OCI-LY3 (cell line): ENCODE data around the gene GAS7.

Experiments
- H2AFZ ChIP-seq: fragments of 200-600, 300-600 bp; shearing (Covaris generic); 2 replicates; pipeline ENCODE4 v1.6.0; 2014; ENCODE audit warnings: antibody characterized with exemption, low read depth, low read length
- H3K27ac ChIP-seq: fragments of 200-600, 300-600 bp; sonication (generic); 2 replicates; pipeline ENCODE4 v1.5.1; 2014; ENCODE audit warnings: mild to moderate bottlenecking, low read length, moderate library complexity, mixed read lengths
- H3K27me3 ChIP-seq: fragments of 200-600, 300-600 bp; sonication (generic); 2 replicates; pipeline ENCODE4 v1.6.1; 2014; ENCODE audit warnings: low read depth, low read length, mixed read lengths
- H3K36me3 ChIP-seq: fragments of 200-600, 300-600 bp; sonication (generic); replicated peaks from 2 replicates; pipeline ENCODE3; 2014; ENCODE audit warnings: low read depth, low read length, mixed read lengths
- H3K4me1 ChIP-seq: fragments of 300-600, 200-600 bp; sonication (generic); 2 replicates; pipeline ENCODE4 v1.6.1; 2014; ENCODE audit warnings: low read length, mixed read lengths
- H3K4me2 ChIP-seq: fragments of 200-600, 300-600 bp; sonication (generic); 2 replicates; pipeline ENCODE4 v1.6.1; 2014; ENCODE audit warnings: low read length, mixed read lengths
- H3K4me3 ChIP-seq: fragments of 300-600, 200-600 bp; sonication (generic); 2 replicates; pipeline ENCODE4 v1.5.1; 2014; ENCODE audit warnings: antibody characterized with exemption, mild to moderate bottlenecking, low read length, moderate library complexity
- H3K79me2 ChIP-seq: fragments of 300-600, 200-600 bp; shearing (Covaris generic); 2 replicates; pipeline ENCODE4 v1.6.1; 2014; ENCODE audit warnings: mild to moderate bottlenecking, low read length, mixed read lengths
- H3K9ac ChIP-seq: fragments of 300-600, 200-600 bp; shearing (Covaris generic); 2 replicates; pipeline ENCODE4 v1.6.0; 2014; ENCODE audit warnings: mild to moderate bottlenecking, low read length, moderate library complexity
- H3K9me3 ChIP-seq: fragments of 200-600, 300-600 bp; shearing (Covaris generic); 2 replicates; pipeline ENCODE4 v1.6.1; 2014; ENCODE audit warnings: low read length, mixed read lengths; ENCODE audit not compliant: insufficient read depth
- H4K20me1 ChIP-seq: fragments of 200-600, 300-600 bp; sonication (generic); 2 replicates; pipeline ENCODE4 v1.6.1; 2016; ENCODE audit warnings: low read length, mixed read lengths; ENCODE audit not compliant: insufficient read depth
- CTCF ChIP-seq: fragments of 200-600, 300-600 bp; sonication (generic); IDR thresholded peaks from 2 replicates; pipeline ENCODE4 v1.5.1; 2014; ENCODE audit warnings: antibody characterized with exemption, low read length, low read depth
- EZH2phosphoT487 ChIP-seq: fragments of 200-600 bp; shearing (Covaris generic); IDR thresholded peaks from 2 replicates; pipeline ENCODE4 v1.6.1; 2018; ENCODE audit warnings: antibody characterized with exemption, mixed run types, low read depth

GAS7 gene

GRCh38 chr17:9900784-9901183, 297.6 kb downstream of the GAS7 start:
- Histone ChIP-seq H3K4me2 (no peak overlapping the region), H2AFZ (no peak overlapping the region), H3K9ac (no peak overlapping the region), H3K79me2 (no peaks in the 10 kb centered on the region), H3K9me3 (no peaks in the 10 kb centered on the region), H3K27ac (no peak overlapping the region), H3K27me3 (no peaks in the 10 kb centered on the region), H3K36me3 (no peaks in the 10 kb centered on the region), H4K20me1 (no peaks in the 10 kb centered on the region), H3K4me1 (no peaks in the 10 kb centered on the region), H3K4me3 (no peak overlapping the region)
- no peak for TF ChIP-seq CTCF
- no peak for TF ChIP-seq EZH2phosphoT487

- H3K36me3 ChIP-seq = no peaks in the 10 kb centered on the region
- H4K20me1 ChIP-seq = no peaks in the 10 kb centered on the region
- TF ChIP-seq CTCF = no peak
- no peak for TF ChIP-seq EZH2phosphoT487
- no peaks in the 10 kb centered on the region for H3K79me2 ChIP-seq
- no peaks in the 10 kb centered on the region for H3K27me3 ChIP-seq
- H3K4me2 ChIP-seq = no peak overlapping the region
- H3K9ac ChIP-seq = no peak overlapping the region
- no peak overlapping the region for H3K27ac ChIP-seq
- no peak overlapping the region for H2AFZ ChIP-seq
- H3K9me3 ChIP-seq = no peaks in the 10 kb centered on the region
- no peaks in the 10 kb centered on the region for H3K4me1 ChIP-seq
- H3K4me3 ChIP-seq = no peak overlapping the region
Observed at GRCh38 chr17:9900044-9900594, 298.3 kb downstream of the GAS7 start.

GRCh38 chr17:9899280-9900043, 298.9 kb downstream of the GAS7 start:
- Histone ChIP-seq H3K36me3 (no peaks in the 10 kb centered on the region), H3K4me2 (no peak overlapping the region), H2AFZ (no peak overlapping the region), H4K20me1 (no peaks in the 10 kb centered on the region), H3K9ac (no peak overlapping the region), H3K4me3 (no peak overlapping the region), H3K79me2 (no peaks in the 10 kb centered on the region), H3K27ac (no peak overlapping the region), H3K27me3 (no peaks in the 10 kb centered on the region), H3K9me3 (no peaks in the 10 kb centered on the region), H3K4me1 (no peaks in the 10 kb centered on the region)
- TF ChIP-seq EZH2phosphoT487 = no peak
- no peak for TF ChIP-seq CTCF

- Histone ChIP-seq H3K4me2 (no peak overlapping the region), H3K9ac (no peak overlapping the region), H3K4me1 (no peaks in the 10 kb centered on the region), H3K27me3 (no peaks in the 10 kb centered on the region), H4K20me1 (no peaks in the 10 kb centered on the region), H3K36me3 (no peaks in the 10 kb centered on the region), H2AFZ (no peak overlapping the region), H3K79me2 (no peaks in the 10 kb centered on the region), H3K9me3 (no peaks in the 10 kb centered on the region), H3K4me3 (no peak overlapping the region), H3K27ac (no peak overlapping the region)
- TF ChIP-seq EZH2phosphoT487 = no peak
- no peak for TF ChIP-seq CTCF
Observed at GRCh38 chr17:9898812-9899211, 299.6 kb downstream of the GAS7 start.
